Mammary epithelial cell (primary cell): Measurements from ENCODE around the gene AMER2.

ENCODE experiments used
- CTCF ChIP-seq, 2 donors: IDR thresholded peaks in 1 of 2; conservative IDR thresholded peaks in 1 of 2; 2 replicates each; pipeline ENCODE4 v1.5.1; 2011 to 2012; ENCODE audit warnings: inconsistent platforms in 2 of 2, low read length in 2 of 2, mild to moderate bottlenecking in 2 of 2, control low read depth in 1 of 2, low read depth in 1 of 2; ENCODE audit not compliant: insufficient read depth in 1 of 2; ENCODE audit errors: extremely low read depth in 1 of 2
- EZH2 ChIP-seq: IDR thresholded peaks from 2 replicates; pipeline ENCODE4 v1.6.1; 2012; ENCODE audit warnings: low read length, inconsistent platforms, borderline replicate concordance

DNA sequence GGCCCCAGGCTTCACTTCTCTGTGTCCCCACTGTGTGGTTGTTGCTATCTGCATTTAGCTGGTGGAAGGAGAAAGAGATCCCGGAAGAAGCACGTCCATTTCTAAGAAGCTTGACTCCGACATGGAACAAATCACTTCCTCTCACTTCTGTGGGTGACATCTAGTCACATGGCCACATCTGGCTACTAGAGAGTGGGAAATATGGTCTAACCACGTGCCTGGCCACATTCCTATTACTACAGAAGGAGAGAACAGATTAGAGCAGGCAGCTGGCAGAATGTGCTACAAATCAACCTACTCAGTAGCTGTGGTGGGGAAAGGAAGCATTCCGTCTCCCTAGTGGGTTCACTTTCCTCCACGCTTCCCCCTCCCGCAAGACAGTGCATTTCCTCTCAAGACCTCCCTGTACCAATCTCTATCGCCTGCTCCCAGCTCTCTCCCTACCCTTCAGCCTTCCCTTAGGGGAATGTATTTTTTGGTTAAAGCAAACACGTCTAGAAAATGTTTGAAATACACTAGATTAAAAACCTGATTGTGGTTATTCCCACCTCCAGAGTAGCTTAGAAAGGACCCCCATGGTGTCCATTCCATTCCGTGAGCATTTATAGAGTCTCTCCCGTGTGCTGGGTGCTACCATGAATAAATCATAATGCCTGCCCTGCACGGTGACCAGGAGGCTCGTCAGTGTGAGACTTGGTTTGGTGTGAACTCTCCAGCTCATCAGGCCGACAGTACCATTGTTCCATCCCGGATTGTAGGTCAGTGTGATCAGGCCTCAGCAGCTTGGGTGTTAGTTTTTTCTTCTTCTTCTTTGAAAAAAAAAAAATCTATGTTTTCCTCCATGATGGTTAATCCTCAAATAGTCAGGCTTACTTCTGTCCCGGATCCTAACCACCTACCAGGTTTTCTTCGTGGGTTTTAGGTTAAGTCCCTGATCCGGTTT lies 8.0 kb upstream of the AMER2 start:
- TF ChIP-seq CTCF (conservative IDR thresholded peaks at IDR 0.05 in 1 of 2, IDR thresholded peaks at IDR 0.05 in 1 of 2; ENCODE audit: extremely low read depth in 1 of 2, insufficient read depth in 1 of 2, low read depth in 1 of 2, low read length in 2 of 2) = no peak
- TF ChIP-seq EZH2 = no peak
